Upper lobe of left lung (tissue), 4 donors: ENCODE data around the gene NUP85.

Source experiments
- CTCF ChIP-seq, 6 experiments: fragments of 450-650 bp in 4 of 6; fragments of 200-600 bp in 2 of 6; sonication (generic) in 2 of 6; IDR thresholded peaks; one replicate each; pipeline ENCODE4 v1.5.1; 2016 to 2019; ENCODE audit warnings: antibody characterized with exemption in 6 of 6
- EP300 ChIP-seq, 4 donors: sonication (generic); formaldehyde crosslinking; IDR thresholded peaks; one replicate each; pipeline ENCODE4 v1.5.1; 2017; ENCODE audit warnings: antibody characterized with exemption in 4 of 4, control low read depth in 2 of 4

GRCh38 chr17:75188614-75189013 lies 16.9 kb upstream of the NUP85 start:
- no peak for TF ChIP-seq CTCF (IDR thresholded peaks at IDR 0.05)
- no peak for TF ChIP-seq EP300 (IDR thresholded peaks at IDR 0.05)
